ENCODE results near the gene ABCG1. TPM values are rescaled to one million over a fixed set of nuclear protein-coding genes. Genes with fewer than 3 reads are reported as not detected.

Gene ABCG1
- total RNA-seq, 1 donor from 2014 or later: 1.9 TPM

DNA sequence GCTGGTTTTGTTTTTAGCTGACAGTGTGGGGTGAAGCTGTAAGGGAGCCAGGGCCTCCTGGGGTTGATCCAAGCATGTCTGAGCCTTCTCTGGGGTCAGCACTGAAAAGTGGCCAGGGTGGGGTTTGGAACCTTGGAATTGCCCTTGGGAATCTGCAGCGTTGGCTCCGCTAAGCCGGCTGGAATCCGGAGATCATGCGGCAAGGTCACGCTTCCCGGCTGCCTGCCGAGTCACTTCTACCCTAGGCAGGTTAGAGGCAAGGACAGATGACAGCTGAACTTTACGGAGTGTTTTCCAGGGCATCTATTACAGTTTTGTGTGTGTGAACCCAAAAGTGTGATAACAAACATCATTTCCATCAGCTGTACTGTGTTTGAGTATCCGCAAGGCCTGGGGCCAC lies 17.1 kb downstream of the ABCG1 start:
- no peak for TF ChIP-seq EZH2 (IDR thresholded peaks at IDR 0.05)
- TF ChIP-seq EZH2phosphoT487 (IDR thresholded peaks at IDR 0.05): no peak
- TF ChIP-seq, protein P1, sequence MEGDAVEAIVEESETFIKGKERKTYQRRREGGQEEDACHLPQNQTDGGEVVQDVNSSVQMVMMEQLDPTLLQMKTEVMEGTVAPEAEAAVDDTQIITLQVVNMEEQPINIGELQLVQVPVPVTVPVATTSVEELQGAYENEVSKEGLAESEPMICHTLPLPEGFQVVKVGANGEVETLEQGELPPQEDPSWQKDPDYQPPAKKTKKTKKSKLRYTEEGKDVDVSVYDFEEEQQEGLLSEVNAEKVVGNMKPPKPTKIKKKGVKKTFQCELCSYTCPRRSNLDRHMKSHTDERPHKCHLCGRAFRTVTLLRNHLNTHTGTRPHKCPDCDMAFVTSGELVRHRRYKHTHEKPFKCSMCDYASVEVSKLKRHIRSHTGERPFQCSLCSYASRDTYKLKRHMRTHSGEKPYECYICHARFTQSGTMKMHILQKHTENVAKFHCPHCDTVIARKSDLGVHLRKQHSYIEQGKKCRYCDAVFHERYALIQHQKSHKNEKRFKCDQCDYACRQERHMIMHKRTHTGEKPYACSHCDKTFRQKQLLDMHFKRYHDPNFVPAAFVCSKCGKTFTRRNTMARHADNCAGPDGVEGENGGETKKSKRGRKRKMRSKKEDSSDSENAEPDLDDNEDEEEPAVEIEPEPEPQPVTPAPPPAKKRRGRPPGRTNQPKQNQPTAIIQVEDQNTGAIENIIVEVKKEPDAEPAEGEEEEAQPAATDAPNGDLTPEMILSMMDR (IDR thresholded peaks at IDR 0.05): no peak
- Histone ChIP-seq H3K4me3 (no peak overlapping the region), H3K9me3 (ENCODE audit: low read depth) (no peaks in the 10 kb centered on the region), H3K4me2 (peak overlapping the region; percentile 84), H4K20me1 (ENCODE audit: low read depth) (no peaks in the 10 kb centered on the region), H3K9ac (no peak overlapping the region), H2AFZ (replicated peaks) (no peak overlapping the region), H3K4me1 (peaks cover 57% of the 10 kb centered on the region), H3F3A (ENCODE audit: low read depth) (peaks cover 13% of the 10 kb centered on the region), H3K36me3 (no peaks in the 10 kb centered on the region), H3K27ac (no peak overlapping the region), H3K27me3 (peaks cover 22% of the 10 kb centered on the region), H3K79me2 (ENCODE audit: low read depth) (no peaks in the 10 kb centered on the region)
- Mint-ChIP-seq H3K27ac (no peak overlapping the region), H3K27me3 (ENCODE audit: insufficient read depth, low read depth) (peaks cover 17% of the 10 kb centered on the region), H3K9me3 (no peaks in the 10 kb centered on the region), H3K4me3 (peak overlapping the region; percentile 78), H3K36me3 (no peaks in the 10 kb centered on the region), H3K4me1 (peaks cover 44% of the 10 kb centered on the region)
- no peak for DNase-seq (ENCODE audit: low spot score)

DNA sequence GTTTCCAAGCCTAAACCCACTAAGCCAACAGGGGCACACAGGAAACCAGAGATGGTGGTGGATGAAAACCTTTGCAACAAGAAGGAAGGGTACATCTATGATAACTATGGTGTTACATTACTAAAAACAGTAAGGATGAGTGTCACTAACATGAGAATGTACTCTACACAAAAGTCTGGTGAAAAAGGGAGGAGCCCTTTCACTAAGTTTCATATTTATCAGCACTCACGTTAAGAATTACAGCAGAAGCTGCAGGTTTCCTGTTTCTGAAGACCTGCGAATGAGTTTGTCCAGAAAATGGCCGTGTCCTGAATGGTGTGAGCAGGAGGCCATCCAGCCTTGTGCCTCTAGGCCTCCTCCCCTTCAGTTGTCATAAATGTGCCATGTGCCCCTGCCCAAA lies 17.8 kb downstream of the ABCG1 start:
- Mint-ChIP-seq H3K4me1 (peaks cover 37% of the 10 kb centered on the region), H3K9me3 (no peaks in the 10 kb centered on the region), H3K36me3 (no peaks in the 10 kb centered on the region), H3K4me3 (no peak overlapping the region), H3K27me3 (ENCODE audit: insufficient read depth, low read depth) (peaks cover 17% of the 10 kb centered on the region), H3K27ac (no peak overlapping the region)
- TF ChIP-seq EZH2phosphoT487 (IDR thresholded peaks at IDR 0.05) (no peak), EZH2 (IDR thresholded peaks at IDR 0.05) (no peak)
- TF ChIP-seq, protein P1 (IDR thresholded peaks at IDR 0.05): no peak
- H3K27me3 ChIP-seq: peaks cover 22% of the 10 kb centered on the region
- H3K4me3 ChIP-seq: no peak overlapping the region
- H3K27ac ChIP-seq: no peak overlapping the region
- peaks cover 50% of the 10 kb centered on the region for H3K4me1 ChIP-seq
- H3K9ac ChIP-seq: no peak overlapping the region
- H3F3A ChIP-seq (ENCODE audit: low read depth): peaks cover 13% of the 10 kb centered on the region
- H2AFZ ChIP-seq (replicated peaks): no peak overlapping the region
- no peak overlapping the region for H3K4me2 ChIP-seq
- H4K20me1 ChIP-seq (ENCODE audit: low read depth): no peaks in the 10 kb centered on the region
- no peak for DNase-seq (ENCODE audit: low spot score)
- no peaks in the 10 kb centered on the region for H3K9me3 ChIP-seq (ENCODE audit: low read depth)
- no peaks in the 10 kb centered on the region for H3K79me2 ChIP-seq (ENCODE audit: low read depth)
- H3K36me3 ChIP-seq: no peaks in the 10 kb centered on the region

DNA sequence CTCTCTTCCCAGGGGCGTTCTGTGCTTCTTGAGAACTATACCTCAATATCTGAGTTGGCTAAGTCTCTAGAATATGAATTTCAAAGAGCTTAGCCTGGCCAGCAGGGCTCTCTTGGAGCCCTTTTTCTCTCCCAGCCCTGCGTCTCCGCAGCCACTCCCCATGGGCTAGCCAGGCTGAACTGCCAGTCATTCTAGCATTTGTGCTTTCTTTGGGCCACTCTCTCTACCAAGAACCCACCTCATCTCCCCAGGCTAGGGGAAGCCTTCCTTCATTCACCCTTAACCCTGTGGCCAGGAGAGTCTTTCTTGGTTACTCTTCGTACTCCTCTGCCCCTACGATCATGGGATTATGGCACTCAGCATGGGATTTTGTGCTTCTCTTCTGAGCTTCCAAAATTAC lies 18.2 kb downstream of the ABCG1 start:
- Mint-ChIP-seq H3K27me3 (ENCODE audit: insufficient read depth, low read depth) (peaks cover 16% of the 10 kb centered on the region), H3K27ac (no peak overlapping the region), H3K4me1 (peaks cover 37% of the 10 kb centered on the region), H3K36me3 (no peaks in the 10 kb centered on the region), H3K9me3 (no peaks in the 10 kb centered on the region), H3K4me3 (peak overlapping the region; percentile 11)
- Histone ChIP-seq H3K9me3 (ENCODE audit: low read depth) (no peaks in the 10 kb centered on the region), H3K27ac (no peak overlapping the region), H3K4me2 (no peak overlapping the region), H4K20me1 (ENCODE audit: low read depth) (no peaks in the 10 kb centered on the region), H3K36me3 (no peaks in the 10 kb centered on the region), H2AFZ (replicated peaks) (no peak overlapping the region), H3F3A (ENCODE audit: low read depth) (peaks cover 13% of the 10 kb centered on the region), H3K9ac (no peak overlapping the region), H3K79me2 (ENCODE audit: low read depth) (no peaks in the 10 kb centered on the region), H3K4me3 (no peak overlapping the region), H3K4me1 (peaks cover 47% of the 10 kb centered on the region), H3K27me3 (peaks cover 22% of the 10 kb centered on the region)
- no peak for DNase-seq (ENCODE audit: low spot score)
- TF ChIP-seq, protein P1 (IDR thresholded peaks at IDR 0.05): no peak
- TF ChIP-seq EZH2phosphoT487 (IDR thresholded peaks at IDR 0.05) (no peak), EZH2 (IDR thresholded peaks at IDR 0.05) (no peak)
